AG04449 (cell line): ENCODE data around the gene TUBB6.

ENCODE experiments used
- CTCF ChIA-PET: fragments of 350-600 bp; formaldehyde crosslinking; extraction: SDS; loops from one replicate; lab custom pipeline; 2021; ENCODE audit warnings: antibody characterized with exemption; lab: Yijun Ruan, JAX
- POLR2A ChIA-PET: fragments of 400-600, 350-600 bp; formaldehyde crosslinking; extraction: SDS; loops from one replicate; lab custom pipeline; 2020; ENCODE audit warnings: antibody characterized with exemption, inconsistent platforms; lab: Yijun Ruan, JAX
- DNase-seq: peaks from one replicate; pipeline ENCODE4 v3.0.0-alpha.2; 2010; ENCODE audit warnings: low read depth, low spot score
- H3K4me3 ChIP-seq: 2 replicates; pipeline ENCODE4 v1.5.1; 2011; ENCODE audit warnings: low read depth, mild to moderate bottlenecking, control low read depth, low read length
- TF ChIP-seq, protein P1 (sequence below): IDR thresholded peaks from one replicate; pipeline ENCODE4 v1.5.1; 2011; ENCODE audit warnings: mild to moderate bottlenecking, moderate library complexity, low read length, control low read depth, inconsistent platforms; ENCODE audit not compliant: insufficient read depth; ENCODE audit errors: missing control alignments

Gene TUBB6

DNA sequence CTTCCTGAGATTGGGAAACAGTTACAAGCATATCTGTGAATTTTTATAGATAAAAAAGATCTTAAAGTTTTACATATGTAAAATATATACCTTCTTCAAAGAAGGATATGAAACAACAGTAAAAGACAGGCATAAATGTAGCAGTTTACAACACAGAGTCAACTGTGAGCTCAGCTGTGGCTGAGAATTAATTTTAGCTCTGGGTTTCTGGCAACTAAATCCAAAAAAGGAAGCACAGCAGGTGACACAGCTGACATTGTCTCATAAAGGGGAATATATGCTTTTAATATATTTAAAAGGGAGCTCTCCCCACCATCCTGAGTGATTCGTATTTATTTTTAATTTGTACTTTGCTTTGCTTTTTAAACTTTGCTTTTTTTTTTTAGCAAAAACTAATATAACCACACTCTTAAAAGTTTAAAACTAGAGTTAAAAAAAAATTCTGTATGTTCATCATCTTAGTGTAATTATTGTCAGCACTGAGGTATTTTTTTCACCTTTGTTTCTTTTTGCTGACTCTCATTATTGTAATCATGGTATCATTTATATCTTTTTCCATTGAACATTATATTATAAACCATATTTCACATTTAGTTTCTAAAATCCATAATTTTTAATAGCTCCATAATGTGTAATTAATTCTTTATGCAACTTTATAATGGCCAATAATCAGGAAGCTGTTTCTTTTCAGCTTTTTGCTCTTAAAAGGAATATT is 6.7 kb downstream of the TUBB6 start:
- no peak overlapping the region for H3K4me3 ChIP-seq
- ChIA-PET CTCF (interaction anchor here (1.0 to 8.8 kb wide), 5 partner anchors 9 to 62 kb away, joined by 3 to 79 read pairs (median 11); partner anchors contain the start of gene AFG3L2), POLR2A (interaction anchor here (0.8 to 2.0 kb wide), 3 partner anchors 32 to 63 kb away, joined by 3 to 8 read pairs (median 3); no protein-coding TSS in a partner anchor)
- DNase-seq: no peak
- TF ChIP-seq, protein P1, sequence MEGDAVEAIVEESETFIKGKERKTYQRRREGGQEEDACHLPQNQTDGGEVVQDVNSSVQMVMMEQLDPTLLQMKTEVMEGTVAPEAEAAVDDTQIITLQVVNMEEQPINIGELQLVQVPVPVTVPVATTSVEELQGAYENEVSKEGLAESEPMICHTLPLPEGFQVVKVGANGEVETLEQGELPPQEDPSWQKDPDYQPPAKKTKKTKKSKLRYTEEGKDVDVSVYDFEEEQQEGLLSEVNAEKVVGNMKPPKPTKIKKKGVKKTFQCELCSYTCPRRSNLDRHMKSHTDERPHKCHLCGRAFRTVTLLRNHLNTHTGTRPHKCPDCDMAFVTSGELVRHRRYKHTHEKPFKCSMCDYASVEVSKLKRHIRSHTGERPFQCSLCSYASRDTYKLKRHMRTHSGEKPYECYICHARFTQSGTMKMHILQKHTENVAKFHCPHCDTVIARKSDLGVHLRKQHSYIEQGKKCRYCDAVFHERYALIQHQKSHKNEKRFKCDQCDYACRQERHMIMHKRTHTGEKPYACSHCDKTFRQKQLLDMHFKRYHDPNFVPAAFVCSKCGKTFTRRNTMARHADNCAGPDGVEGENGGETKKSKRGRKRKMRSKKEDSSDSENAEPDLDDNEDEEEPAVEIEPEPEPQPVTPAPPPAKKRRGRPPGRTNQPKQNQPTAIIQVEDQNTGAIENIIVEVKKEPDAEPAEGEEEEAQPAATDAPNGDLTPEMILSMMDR: no peak

GRCh38 chr18:12315490-12315889 is 7.4 kb downstream of the TUBB6 start:
- ChIA-PET CTCF (interaction anchor here (1.0 to 8.8 kb wide), 4 partner anchors 12 to 62 kb away, joined by 3 to 79 read pairs (median 16); partner anchors contain the start of gene AFG3L2), POLR2A (interaction anchor here (2.0 kb wide), 1 partner anchor 36 kb away, joined by 8 read pairs; no protein-coding TSS in a partner anchor)
- TF ChIP-seq, protein P1: no peak
- no peak for DNase-seq
- H3K4me3 ChIP-seq: no peak overlapping the region

DNA sequence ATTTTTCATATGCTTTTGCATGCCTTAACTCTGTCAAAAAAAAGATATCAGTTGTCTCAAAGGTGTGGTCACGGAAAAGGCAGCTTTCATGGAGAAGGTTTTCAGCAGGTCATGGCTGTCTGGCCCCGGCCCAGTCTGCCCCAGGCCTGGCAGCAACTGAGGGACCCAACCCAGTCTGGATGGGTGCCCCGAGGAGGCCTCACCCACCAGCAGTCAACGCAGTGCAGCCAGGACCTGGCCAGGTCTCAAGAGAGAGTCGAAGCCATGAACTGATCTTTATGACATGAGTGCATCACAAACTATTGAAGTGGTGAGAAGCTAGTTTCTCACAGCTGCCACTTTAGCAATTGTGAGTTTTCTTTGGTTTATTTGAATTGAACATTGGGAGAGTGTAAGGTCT is 7.9 kb downstream of the TUBB6 start:
- H3K4me3 ChIP-seq: no peak overlapping the region
- TF ChIP-seq, protein P1: no peak
- CTCF ChIA-PET: interaction anchor here (0.8 to 8.8 kb wide), 3 partner anchors 12 to 44 kb away, joined by 3 to 79 read pairs (median 29); no protein-coding TSS in a partner anchor
- no peak for DNase-seq
- POLR2A ChIA-PET: interaction anchor here (2.0 kb wide), 1 partner anchor 37 kb away, joined by 8 read pairs; no protein-coding TSS in a partner anchor

GRCh38 chr18:12317664-12318333 is 9.8 kb downstream of the TUBB6 start:
- DNase-seq: no peak
- POLR2A ChIA-PET: interaction anchor here (0.6 to 4.4 kb wide), 6 partner anchors 9 to 36 kb away, joined by 3 to 32 read pairs (median 4); partner anchors contain the start of gene TUBB6
- H3K4me3 ChIP-seq: no peak overlapping the region
- CTCF ChIA-PET: interaction anchor here (0.6 to 4.8 kb wide), 8 partner anchors 10 to 341 kb away, joined by 3 to 36 read pairs (median 4); partner anchors contain the start of gene TUBB6
- TF ChIP-seq, protein P1: no peak

GRCh38 chr18:12318334-12318697 is 10.3 kb downstream of the TUBB6 start:
- CTCF ChIA-PET: interaction anchor here (0.9 to 4.8 kb wide), 7 partner anchors 10 to 341 kb away, joined by 3 to 36 read pairs (median 4); partner anchors contain the start of gene TUBB6
- no peak for DNase-seq
- no peak overlapping the region for H3K4me3 ChIP-seq
- POLR2A ChIA-PET: interaction anchor here (0.6 to 4.4 kb wide), 4 partner anchors 9 to 40 kb away, joined by 4 to 32 read pairs (median 10); partner anchors contain the start of gene TUBB6
- TF ChIP-seq, protein P1: no peak
